ENCODE results near the gene MYBBP1A.
A peak's percentile ranks its signal among the peaks of the same experiment; 100 is the strongest.
"Not testable (repeated sequence)": the region's sequence is repeated elsewhere in the genome, so short reads cannot be mapped to it uniquely, and the experiment has no call there.

The MYBBP1A gene

DNA sequence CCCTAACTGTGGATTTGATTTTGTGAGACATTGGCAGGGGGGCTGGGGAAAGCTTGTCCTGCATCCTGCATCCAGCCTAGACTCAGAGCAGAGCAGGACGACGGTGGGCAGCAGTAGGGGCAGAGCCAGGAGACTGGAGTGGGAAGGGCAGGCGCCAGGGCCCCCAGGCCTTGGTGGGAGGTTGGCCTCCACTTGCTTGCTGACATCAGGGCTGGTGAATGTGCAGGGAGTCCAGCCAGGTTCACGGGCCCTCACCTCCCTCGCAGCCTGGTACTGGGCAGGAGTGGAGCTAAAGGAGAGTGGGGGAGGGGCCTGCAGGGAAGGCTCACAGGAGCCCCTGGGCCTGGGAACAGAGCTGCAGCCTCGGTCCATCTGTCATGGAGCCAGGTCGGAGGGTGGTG is 26.9 kb upstream of the MYBBP1A start:
- Mint-ChIP-seq H3K27ac (no peak overlapping the region), H3K9me3 (no peaks in the 10 kb centered on the region), H3K4me3 (no peak overlapping the region), H3K36me3 (no peaks in the 10 kb centered on the region), H3K4me1 (peaks cover 10% of the 10 kb centered on the region), H3K27me3 (peaks cover 18% of the 10 kb centered on the region)

DNA sequence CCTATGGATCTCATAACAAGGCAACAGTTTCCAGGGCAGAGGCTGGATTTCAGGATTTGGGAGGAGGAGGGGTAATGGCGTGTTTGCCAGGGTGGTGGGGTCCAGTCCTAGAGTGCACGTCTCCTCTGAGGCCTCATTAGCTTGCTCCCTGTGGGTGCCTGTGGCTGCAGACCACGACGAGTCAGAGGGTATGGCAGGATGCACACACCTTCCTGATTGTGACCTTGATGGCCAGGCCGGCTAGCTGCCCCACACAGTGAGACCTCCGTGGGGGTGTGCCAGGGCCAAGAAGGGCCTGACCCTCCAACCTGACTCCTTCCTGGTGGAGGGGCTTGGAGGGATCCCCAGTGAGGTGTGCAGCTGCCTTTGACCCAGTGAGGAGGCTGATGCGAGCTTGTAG is 25.1 kb upstream of the MYBBP1A start:
- H3K27ac Mint-ChIP-seq = no peak overlapping the region
- no peaks in the 10 kb centered on the region for H3K9me3 Mint-ChIP-seq
- H3K4me3 Mint-ChIP-seq = no peak overlapping the region
- peaks cover 12% of the 10 kb centered on the region for H3K27me3 Mint-ChIP-seq
- H3K36me3 Mint-ChIP-seq = no peaks in the 10 kb centered on the region
- peaks cover 10% of the 10 kb centered on the region for H3K4me1 Mint-ChIP-seq

DNA sequence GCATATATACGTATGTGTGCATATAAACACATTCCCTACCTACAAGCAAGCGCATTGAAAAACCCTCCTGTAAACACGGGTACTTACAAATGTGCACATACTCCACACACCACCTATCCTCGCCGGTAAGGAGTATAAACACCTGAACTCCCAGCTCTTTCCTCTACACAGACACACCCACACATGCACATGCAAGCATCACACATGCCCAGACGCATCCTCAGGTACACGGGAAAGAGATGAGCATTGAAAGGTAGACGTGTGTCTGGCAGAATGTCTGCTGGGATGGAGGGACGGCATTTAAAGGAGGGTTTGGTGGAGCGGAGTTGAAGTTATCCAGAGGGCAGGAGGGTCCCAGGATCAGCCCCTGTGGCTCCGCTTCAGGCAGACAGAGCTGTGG is 24.5 kb upstream of the MYBBP1A start:
- Mint-ChIP-seq H3K9me3 (no peaks in the 10 kb centered on the region), H3K36me3 (no peaks in the 10 kb centered on the region), H3K27me3 (peaks cover 8% of the 10 kb centered on the region), H3K27ac (no peak overlapping the region), H3K4me1 (peaks cover 7% of the 10 kb centered on the region), H3K4me3 (no peak overlapping the region)

DNA sequence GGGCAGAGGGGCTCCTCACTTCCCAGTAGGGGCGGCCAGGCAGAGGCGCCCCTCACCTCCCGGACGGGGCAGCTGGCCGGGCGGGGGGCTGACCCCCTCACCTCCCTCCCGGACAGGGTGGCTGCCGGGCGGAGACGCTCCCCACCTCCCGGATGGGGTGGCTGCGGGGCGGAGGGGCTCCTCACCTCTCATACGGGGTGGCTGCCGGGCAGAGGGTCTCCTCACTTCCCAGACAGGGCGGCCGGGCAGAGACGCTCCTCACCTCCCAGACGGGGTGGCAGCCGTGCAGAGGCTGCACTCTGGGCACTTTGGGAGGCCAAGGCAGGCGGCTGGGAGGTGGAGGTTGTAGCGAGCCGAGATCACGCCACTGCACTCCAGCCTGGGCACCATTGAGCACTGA is 23.2 kb upstream of the MYBBP1A start:
- H3K4me3 Mint-ChIP-seq, H3K27ac Mint-ChIP-seq, H3K36me3 Mint-ChIP-seq, H3K27me3 Mint-ChIP-seq, H3K4me1 Mint-ChIP-seq, H3K9me3 Mint-ChIP-seq: not testable (repeated sequence)

DNA sequence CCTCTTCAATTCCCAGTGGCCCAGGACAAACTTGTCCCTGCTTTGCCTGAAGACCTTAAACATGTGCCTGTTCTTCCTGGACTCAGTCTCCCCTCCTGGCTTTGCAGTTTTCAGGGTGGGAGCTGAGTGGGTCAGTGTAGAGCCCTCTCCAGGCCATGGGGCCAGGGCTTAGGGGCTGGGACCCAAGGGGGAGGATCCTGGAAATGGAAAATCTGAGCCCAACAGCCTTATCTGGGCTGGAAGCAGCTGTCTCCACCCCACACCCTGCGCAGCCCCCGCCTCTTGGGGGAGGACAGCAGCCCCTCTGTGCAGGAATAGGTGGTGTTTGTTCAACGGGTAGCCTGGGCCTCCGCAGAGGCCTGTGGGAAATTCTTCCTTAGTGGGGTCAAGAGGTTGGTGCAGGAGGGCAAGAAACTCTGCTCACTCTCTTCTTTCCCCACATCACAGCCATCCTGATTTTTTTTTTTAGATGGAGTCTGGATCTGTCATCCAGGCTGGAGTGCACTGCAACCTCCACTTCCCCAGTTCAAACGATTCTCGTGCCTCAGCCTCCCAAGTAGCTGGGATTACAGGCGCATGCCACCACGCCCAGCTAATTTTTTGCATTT is 22.3 kb upstream of the MYBBP1A start:
- Mint-ChIP-seq H3K4me1 (peaks cover 14% of the 10 kb centered on the region), H3K36me3 (no peaks in the 10 kb centered on the region), H3K9me3 (no peaks in the 10 kb centered on the region), H3K27me3 (no peaks in the 10 kb centered on the region), H3K4me3 (no peak overlapping the region), H3K27ac (no peak overlapping the region)

DNA sequence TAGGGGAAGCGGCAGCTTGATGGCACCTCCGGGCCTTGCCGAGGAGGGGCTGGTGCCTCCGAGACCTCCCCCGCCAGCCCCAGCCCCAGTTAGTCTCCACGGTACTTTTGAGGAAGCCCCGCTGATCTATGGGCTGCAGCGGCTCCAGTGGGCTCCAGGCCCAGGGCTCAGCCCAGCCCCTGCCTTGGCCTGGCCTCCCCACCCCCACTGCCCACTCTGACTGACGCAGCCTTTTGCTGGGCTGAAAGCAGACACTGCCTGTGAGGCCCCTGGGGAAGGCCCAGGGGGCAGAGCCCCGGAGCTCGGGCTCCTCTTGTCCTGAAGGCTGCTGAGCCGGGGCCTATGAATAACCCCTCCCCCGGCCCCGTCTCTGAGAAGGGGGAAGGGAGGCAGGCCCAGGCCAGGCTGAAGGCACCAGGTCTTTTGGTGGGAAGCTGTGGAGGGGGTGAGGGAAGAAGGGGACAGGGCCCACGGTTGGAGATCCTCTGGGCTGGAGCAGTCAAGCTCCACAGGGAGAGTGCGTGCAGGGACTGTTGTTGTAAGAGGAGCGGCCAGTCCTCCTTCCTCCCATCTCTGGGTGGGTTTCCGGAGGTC is 21.6 kb upstream of the MYBBP1A start:
- no peaks in the 10 kb centered on the region for H3K36me3 Mint-ChIP-seq
- peaks cover 14% of the 10 kb centered on the region for H3K4me1 Mint-ChIP-seq
- H3K9me3 Mint-ChIP-seq = no peaks in the 10 kb centered on the region
- no peak overlapping the region for H3K27ac Mint-ChIP-seq
- no peak overlapping the region for H3K4me3 Mint-ChIP-seq
- H3K27me3 Mint-ChIP-seq = no peaks in the 10 kb centered on the region

DNA sequence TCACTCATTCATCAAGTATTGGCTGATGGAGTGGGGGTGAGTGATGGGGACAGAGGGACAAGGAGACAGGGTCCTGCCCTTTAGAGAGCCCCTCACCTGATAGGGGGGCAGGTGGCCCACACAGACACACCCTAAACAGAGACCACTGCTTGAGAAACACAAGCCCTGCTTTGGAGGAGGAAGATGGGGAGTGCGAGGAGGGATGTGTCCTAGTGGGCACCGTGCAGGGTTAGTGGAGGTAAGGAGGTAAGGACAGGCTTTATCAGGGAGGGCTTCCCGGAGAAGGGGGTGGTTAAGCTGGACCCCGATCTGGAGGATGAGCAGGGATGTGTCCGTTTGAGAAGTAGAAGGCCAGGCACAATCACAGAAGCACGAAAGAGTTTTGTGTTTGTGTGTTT is 21.0 kb upstream of the MYBBP1A start:
- no peaks in the 10 kb centered on the region for H3K36me3 Mint-ChIP-seq
- peaks cover 14% of the 10 kb centered on the region for H3K4me1 Mint-ChIP-seq
- no peak overlapping the region for H3K27ac Mint-ChIP-seq
- no peaks in the 10 kb centered on the region for H3K9me3 Mint-ChIP-seq
- H3K27me3 Mint-ChIP-seq = no peaks in the 10 kb centered on the region
- H3K4me3 Mint-ChIP-seq = no peak overlapping the region

DNA sequence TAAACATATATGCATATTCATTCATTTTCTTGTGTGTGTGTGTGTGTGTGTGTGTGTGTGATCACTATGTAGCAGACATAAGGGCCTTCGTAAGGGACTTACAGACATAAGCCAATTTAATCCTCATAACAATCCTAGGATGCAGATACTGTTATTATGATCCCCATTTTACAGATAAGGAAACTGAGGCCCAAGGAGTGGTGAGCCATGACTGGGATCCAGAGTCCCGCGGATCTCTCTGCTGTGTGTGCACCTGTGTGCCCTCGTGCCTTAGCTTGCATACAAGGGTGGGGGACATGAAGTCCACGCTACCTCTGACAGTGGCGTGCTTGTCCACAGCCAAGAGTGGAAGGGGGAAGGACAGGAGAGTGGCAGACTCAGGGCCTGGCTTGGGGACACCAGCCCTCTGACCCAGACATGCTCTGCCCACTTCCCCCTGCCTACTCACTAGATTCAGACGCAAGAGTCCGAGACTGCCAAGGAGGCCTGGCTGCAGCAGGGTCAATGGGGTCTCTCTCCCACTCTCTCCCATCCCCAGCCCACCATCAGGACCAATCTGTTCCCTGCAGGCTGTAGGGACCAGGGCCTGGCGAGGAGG is 19.4 kb upstream of the MYBBP1A start:
- H3K27ac Mint-ChIP-seq = no peak overlapping the region
- H3K4me1 Mint-ChIP-seq = peaks cover 14% of the 10 kb centered on the region
- no peaks in the 10 kb centered on the region for H3K9me3 Mint-ChIP-seq
- H3K4me3 Mint-ChIP-seq = no peak overlapping the region
- H3K27me3 Mint-ChIP-seq = no peaks in the 10 kb centered on the region
- H3K36me3 Mint-ChIP-seq = no peaks in the 10 kb centered on the region

DNA sequence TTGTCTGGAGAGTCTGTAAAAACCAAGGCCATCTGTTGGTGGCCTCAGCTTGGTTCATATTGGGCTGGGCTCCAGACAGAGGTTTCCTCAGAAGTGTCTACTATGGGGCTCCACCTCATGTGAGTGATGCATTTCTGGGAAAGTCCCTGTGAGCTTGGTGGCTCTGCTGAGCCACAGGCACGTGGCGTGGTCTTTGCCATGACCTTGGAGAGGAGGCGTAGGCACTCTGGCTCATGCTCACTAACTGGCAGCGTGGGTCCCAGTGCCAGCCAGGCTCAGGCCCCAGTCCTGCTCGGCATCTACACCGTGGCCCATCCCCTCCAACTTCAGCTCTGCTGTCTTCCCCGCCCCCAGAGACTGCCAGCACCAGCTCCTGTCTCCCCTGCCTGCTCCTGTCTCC is 18.5 kb upstream of the MYBBP1A start:
- Mint-ChIP-seq H3K36me3 (no peaks in the 10 kb centered on the region), H3K4me1 (peaks cover 14% of the 10 kb centered on the region), H3K27me3 (no peaks in the 10 kb centered on the region), H3K4me3 (no peak overlapping the region), H3K9me3 (no peaks in the 10 kb centered on the region), H3K27ac (peak overlapping the region; percentile 80)

DNA sequence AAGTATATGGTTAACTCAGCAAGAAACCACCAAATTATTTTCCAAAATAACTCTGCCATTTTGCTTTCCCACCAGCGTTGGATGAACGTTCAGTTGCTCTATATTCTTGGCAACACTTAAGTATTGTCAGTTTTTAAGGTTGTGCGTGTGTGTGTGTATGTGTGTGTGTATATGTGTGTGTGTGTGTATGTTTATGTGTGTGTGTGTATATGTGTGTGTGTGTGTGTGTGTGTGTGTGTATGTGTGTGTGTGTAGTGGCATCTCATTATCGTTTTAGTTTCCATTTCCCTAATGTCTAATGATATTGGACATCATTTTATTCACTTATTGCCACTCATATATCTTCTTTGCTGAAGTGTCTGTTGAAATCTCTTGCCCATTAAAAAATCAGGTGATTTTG is 17.9 kb upstream of the MYBBP1A start:
- H3K27ac Mint-ChIP-seq = peak overlapping the region; percentile 80
- no peaks in the 10 kb centered on the region for H3K9me3 Mint-ChIP-seq
- H3K4me3 Mint-ChIP-seq = no peak overlapping the region

DNA sequence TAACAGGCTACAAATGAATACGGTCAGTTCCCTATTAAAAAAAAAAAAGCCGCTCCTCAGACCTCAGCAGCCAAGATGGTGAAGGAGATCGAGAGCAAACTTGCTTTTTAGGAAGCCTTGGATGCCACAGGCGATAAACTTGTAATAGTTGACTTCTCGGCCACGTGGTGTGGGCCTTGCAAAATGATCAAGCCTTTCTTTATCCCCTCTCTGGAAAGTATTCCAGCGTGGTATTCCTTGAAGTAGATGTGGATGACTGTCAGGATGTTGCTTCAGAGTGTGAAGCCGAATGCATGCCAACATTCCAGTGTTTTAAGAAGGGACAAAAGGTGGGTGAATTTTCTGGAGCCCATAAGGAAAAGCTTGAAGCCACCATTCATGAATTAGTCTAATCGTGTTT is 16.9 kb upstream of the MYBBP1A start:
- peaks cover 14% of the 10 kb centered on the region for H3K4me1 Mint-ChIP-seq
- H3K9me3 Mint-ChIP-seq = no peaks in the 10 kb centered on the region
- no peak overlapping the region for H3K4me3 Mint-ChIP-seq
- no peaks in the 10 kb centered on the region for H3K36me3 Mint-ChIP-seq
- H3K27ac Mint-ChIP-seq = no peak overlapping the region
- H3K27me3 Mint-ChIP-seq = no peaks in the 10 kb centered on the region

More for the DNA sequence above, 17.9 kb upstream of the MYBBP1A start:
- H3K27me3 Mint-ChIP-seq = no peaks in the 10 kb centered on the region
- no peaks in the 10 kb centered on the region for H3K36me3 Mint-ChIP-seq
- H3K4me1 Mint-ChIP-seq = peaks cover 14% of the 10 kb centered on the region

DNA sequence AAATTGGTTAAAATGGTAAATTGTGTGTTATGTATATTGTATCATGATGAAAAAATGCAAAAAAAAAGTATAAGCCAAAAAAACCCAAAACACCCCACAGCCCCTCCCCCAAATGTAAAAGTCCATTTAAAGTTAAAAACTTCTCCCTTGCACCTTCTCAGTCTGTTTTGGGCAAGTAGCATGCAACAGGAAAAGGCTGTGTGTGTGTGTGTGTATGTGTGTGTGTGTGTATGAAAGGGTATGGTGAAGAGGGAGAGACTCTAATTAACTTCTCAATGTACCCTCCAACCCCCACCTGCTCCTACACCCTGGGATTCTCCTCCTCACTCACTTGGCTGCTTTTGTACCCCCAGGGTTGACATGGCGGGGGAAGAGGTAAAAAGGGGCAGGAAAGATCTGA is 14.4 kb upstream of the MYBBP1A start:
- peaks cover 22% of the 10 kb centered on the region for H3K4me1 Mint-ChIP-seq
- no peaks in the 10 kb centered on the region for H3K27me3 Mint-ChIP-seq
- no peaks in the 10 kb centered on the region for H3K9me3 Mint-ChIP-seq
- H3K27ac Mint-ChIP-seq = no peak overlapping the region
- no peaks in the 10 kb centered on the region for H3K36me3 Mint-ChIP-seq
- no peak overlapping the region for H3K4me3 Mint-ChIP-seq

DNA sequence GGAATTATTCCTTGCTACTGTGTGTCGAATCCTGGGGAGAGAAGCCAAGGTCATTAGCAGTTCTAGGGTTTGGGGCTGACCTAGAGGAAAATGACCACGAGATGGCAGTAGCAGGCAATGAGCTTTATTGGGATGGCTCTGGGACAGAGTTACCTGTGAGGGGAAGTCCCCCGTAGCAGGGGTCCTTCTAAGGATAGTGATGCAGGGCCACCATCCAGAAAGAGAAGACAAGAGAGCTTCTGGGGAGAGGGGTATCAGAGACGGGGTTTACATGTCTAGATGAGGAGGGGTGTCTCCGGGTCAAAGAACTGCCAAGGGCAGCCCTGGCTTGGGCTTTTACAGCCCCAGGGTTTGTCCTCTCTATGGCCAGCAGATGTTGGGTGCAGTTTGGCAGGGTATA is 11.6 kb upstream of the MYBBP1A start:
- no peaks in the 10 kb centered on the region for H3K36me3 Mint-ChIP-seq
- no peaks in the 10 kb centered on the region for H3K27me3 Mint-ChIP-seq
- H3K4me3 Mint-ChIP-seq = no peak overlapping the region
- H3K9me3 Mint-ChIP-seq = no peaks in the 10 kb centered on the region
- H3K4me1 Mint-ChIP-seq = peaks cover 29% of the 10 kb centered on the region
- H3K27ac Mint-ChIP-seq = no peak overlapping the region

DNA sequence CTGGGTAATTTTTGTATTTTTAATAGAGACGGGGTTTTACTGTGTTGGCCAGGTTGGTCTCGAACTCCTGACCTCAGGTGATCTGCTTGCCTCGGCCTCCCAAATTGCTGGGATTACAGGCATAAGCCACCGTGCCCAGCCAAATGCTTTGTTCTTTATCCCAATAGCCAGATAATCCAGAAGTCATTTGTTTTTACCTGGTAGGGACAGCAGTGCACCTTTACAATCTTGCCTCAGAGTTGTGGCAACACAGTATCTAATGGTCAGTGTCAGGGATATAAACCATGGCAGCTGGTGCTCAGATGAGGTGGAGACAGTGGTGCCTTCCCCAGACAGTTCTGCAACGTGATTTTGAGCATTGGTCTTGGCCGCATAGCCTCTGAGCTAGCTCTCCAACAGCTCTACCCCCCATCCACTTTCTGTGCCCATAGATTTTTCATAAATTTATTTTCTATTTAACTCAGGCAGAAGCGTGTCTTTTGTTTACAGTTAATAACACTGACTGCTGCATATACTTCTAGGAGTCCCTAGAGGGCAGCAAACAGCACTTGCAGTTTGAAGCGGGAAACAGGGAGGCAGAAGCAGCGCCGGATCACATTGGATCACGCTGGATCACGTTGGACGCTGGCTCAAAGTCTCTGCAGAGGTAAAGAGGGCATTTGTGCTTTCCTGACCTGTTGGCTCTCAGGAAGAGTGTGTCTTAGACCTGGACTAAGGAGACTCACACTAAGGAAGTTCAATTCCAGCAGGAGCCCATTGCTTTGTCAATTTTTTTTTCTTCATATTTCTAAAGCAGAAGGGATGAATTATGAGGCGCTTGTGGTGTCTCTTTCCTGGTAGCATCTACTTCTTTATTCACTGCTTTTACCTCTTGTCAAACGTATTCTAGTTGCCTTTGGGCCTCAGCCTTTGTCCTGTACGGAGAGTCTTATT is 10.3 kb upstream of the MYBBP1A start:
- H3K4me3 Mint-ChIP-seq = no peak overlapping the region
- no peaks in the 10 kb centered on the region for H3K36me3 Mint-ChIP-seq
- no peaks in the 10 kb centered on the region for H3K9me3 Mint-ChIP-seq
- peaks cover 31% of the 10 kb centered on the region for H3K4me1 Mint-ChIP-seq
- no peaks in the 10 kb centered on the region for H3K27me3 Mint-ChIP-seq
- H3K27ac Mint-ChIP-seq = no peak overlapping the region

DNA sequence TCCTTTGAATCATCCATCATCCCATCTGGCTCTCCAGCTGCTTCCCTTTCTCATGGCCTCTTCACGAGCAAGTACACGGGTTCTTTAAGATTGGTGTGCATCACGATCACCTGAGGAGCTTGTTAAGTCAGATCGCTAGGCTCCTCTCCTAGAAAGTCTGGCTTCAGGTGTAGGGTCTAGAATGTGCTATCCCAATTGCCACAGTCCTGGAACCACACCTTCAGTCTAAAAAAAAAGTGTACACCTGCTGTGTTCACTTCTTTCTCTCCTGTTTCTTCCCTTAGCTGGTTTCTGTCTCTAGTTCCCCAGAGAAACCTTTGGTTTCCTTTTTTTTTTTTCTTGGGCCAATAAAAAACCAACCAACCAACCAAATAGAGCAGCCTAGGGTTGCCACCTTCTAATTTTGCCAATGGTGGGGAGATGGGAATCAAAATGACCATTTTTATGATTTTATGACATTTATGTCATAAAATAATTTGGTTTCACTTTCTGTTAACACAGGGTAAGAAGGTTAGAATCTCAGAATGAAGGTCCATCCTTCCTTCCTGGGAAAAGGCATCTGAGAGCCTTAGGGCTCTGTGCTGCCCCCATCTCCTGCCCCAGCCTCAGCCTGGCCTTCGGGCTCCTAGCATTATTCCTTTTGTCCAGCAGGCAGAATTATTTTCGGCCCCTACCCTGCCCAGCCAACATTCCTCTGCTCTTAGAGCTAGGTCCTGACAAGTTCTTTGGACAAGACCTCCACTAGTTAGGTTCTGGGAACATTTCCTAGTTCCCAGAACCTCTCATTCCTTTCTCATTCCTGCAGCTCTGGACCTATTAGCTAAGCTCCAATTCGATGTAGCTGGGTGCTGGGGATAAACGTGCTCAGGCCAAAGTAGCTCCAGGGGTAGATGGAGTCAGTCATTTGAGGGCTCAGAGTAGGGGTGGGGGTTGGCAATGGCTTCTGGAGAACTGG is 7.1 kb upstream of the MYBBP1A start:
- peaks cover 31% of the 10 kb centered on the region for H3K4me1 Mint-ChIP-seq
- peak overlapping the region; percentile 33 for H3K4me3 Mint-ChIP-seq
- no peaks in the 10 kb centered on the region for H3K27me3 Mint-ChIP-seq
- peak overlapping the region; percentile 51 for H3K27ac Mint-ChIP-seq
- no peaks in the 10 kb centered on the region for H3K9me3 Mint-ChIP-seq
- H3K36me3 Mint-ChIP-seq = no peaks in the 10 kb centered on the region
